Central memory CD8-positive, alpha-beta T cell (primary cell): ENCODE measurements around the gene RSPO1.

ENCODE experiments used
- ATAC-seq: fragments of 150-1000 bp; cut with Tn5 transposase; replicated peaks from 2 replicates; pipeline ENCODE4 v1.10.0; 2022; ENCODE audit warnings: mild to moderate bottlenecking, moderate FRiP score, moderate number of reproducible peaks; ENCODE audit not compliant: poor library complexity, severe bottlenecking; ENCODE audit errors: extremely low read depth
- DNase-seq, 2 donors: peaks; one replicate each; pipeline ENCODE4 v3.0.0; 2021; ENCODE audit warnings: low spot score in 2 of 2
- H3K27ac Mint-ChIP-seq: one replicate; pipeline ENCODE4 v1.8.0; 2022; ENCODE audit warnings: low read depth, mild to moderate bottlenecking, moderate library complexity, mixed read lengths
- H3K27me3 Mint-ChIP-seq: one replicate; pipeline ENCODE4 v1.8.0; 2022; ENCODE audit warnings: mixed read lengths
- H3K36me3 Mint-ChIP-seq: one replicate; pipeline ENCODE4 v1.8.0; 2022; ENCODE audit warnings: mild to moderate bottlenecking, moderate library complexity, mixed read lengths; ENCODE audit not compliant: insufficient read depth
- H3K4me1 Mint-ChIP-seq: one replicate; pipeline ENCODE4 v1.8.0; 2022; ENCODE audit warnings: mixed read lengths
- H3K4me3 Mint-ChIP-seq: one replicate; pipeline ENCODE4 v1.8.0; 2022; ENCODE audit warnings: mild to moderate bottlenecking, moderate library complexity, mixed read lengths
- H3K9me3 Mint-ChIP-seq: one replicate; pipeline ENCODE4 v1.8.0; 2022; ENCODE audit warnings: mixed read lengths

Gene RSPO1

DNA sequence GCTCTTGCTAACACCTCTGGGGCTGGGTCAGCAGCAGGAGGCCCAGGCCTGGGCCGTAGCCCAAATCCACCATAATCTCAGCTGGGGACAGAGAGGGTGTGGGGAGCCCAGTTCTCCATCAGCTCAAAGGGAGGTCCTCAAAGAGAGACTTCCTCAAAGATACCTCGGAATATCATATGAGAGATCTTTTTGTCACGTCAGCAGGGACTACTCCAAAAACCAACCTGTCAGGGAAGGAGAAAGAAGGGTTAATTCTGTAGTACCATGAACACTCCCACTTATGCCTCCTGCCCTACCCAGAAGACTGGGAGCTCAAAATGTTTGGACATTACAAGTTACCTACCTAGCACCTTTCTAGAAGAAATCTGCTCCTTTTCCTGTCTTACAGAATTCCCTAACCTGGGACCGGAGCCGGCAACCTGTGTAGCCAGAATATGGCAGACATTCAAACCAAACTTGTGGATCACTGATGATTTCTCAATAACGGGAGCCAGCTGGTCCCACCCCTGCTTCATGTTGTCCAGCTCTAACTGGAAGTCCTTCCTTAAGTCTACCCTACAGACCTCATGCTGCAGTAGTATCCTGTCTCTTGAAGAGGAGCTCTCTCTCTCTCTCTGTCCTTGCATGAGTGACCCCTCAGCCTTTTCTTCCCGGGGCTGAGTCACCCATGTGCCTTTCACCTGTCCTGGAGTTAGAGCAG is 4.8 kb downstream of the RSPO1 start:
- Mint-ChIP-seq H3K9me3 (no peaks in the 10 kb centered on the region), H3K27ac (no peak overlapping the region), H3K36me3 (peaks cover 1% of the 10 kb centered on the region), H3K4me3 (no peak overlapping the region), H3K4me1 (peaks cover 6% of the 10 kb centered on the region), H3K27me3 (peaks cover 94% of the 10 kb centered on the region)
- no peak for DNase-seq
- ATAC-seq = no peak

DNA sequence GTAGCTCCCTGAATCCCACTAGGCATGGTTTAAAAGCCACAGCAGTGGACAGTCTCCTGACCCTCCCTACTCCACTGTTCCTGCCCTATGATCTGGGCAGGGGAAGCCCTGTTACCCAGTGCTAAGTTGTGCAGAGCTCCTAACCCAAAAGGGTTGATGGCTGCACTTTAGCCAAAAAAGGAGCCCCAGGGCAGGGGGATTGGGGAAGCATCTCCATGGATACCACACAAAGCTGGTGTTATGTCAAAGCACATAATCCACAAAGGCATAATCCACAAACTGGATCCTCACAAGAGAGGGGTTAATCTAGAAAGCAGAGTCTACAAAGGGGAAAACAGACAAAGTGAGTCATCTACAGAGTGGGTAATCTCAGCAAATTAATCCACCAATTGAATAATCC is 5.7 kb downstream of the RSPO1 start:
- DNase-seq = no peak
- H3K27ac Mint-ChIP-seq = no peak overlapping the region
- H3K36me3 Mint-ChIP-seq = peaks cover under 1% of the 10 kb centered on the region
- no peak for ATAC-seq
- peaks cover 99% of the 10 kb centered on the region for H3K27me3 Mint-ChIP-seq
- H3K4me1 Mint-ChIP-seq = peaks cover 6% of the 10 kb centered on the region
- H3K4me3 Mint-ChIP-seq = no peak overlapping the region
- no peaks in the 10 kb centered on the region for H3K9me3 Mint-ChIP-seq

GRCh38 chr1:37628026-37628556 is 6.6 kb downstream of the RSPO1 start:
- Mint-ChIP-seq H3K36me3 (no peaks in the 10 kb centered on the region), H3K4me3 (no peak overlapping the region), H3K9me3 (no peaks in the 10 kb centered on the region), H3K4me1 (peaks cover 5% of the 10 kb centered on the region), H3K27me3 (peaks cover 92% of the 10 kb centered on the region), H3K27ac (no peak overlapping the region)
- DNase-seq (no peak), ATAC-seq (no peak)

GRCh38 chr1:37622131-37622530 is 12.6 kb downstream of the RSPO1 start:
- Mint-ChIP-seq H3K4me1 (no peaks in the 10 kb centered on the region), H3K9me3 (no peaks in the 10 kb centered on the region), H3K36me3 (no peaks in the 10 kb centered on the region), H3K27ac (no peak overlapping the region), H3K4me3 (no peak overlapping the region), H3K27me3 (peaks cover 64% of the 10 kb centered on the region)
- DNase-seq (no peak), ATAC-seq (no peak)

- Mint-ChIP-seq H3K27ac (no peak overlapping the region), H3K9me3 (no peaks in the 10 kb centered on the region), H3K4me3 (no peak overlapping the region), H3K36me3 (no peaks in the 10 kb centered on the region), H3K27me3 (peaks cover 64% of the 10 kb centered on the region), H3K4me1 (no peaks in the 10 kb centered on the region)
- DNase-seq = no peak
- ATAC-seq = no peak
Observed at GRCh38 chr1:37621326-37621870, 13.3 kb downstream of the RSPO1 start.

GRCh38 chr1:37620707-37621106 is 14.0 kb downstream of the RSPO1 start:
- no peak overlapping the region for H3K27ac Mint-ChIP-seq

DNA sequence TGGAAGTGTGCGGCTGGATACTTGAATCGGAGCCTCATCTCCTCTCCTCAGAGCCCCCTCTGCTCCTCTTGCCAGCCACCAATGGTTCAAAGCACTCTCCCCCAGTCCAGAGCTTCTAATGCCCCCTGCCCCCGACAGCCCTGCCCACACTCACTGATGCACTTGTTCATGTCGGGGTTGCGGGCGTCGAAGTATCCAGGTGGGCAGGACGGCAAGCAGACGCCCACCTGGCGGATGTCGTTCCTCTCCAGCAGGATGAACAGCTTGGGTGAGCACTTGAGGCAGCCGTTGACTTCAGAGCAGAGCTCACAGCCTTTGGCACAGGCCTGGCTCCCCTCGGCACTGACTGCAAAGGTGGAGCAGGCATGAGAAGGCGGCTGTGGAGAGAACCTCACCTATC is 18.4 kb downstream of the RSPO1 start:
- Mint-ChIP-seq H3K9me3 (no peaks in the 10 kb centered on the region), H3K4me3 (no peak overlapping the region), H3K36me3 (no peaks in the 10 kb centered on the region), H3K27me3 (peaks cover 57% of the 10 kb centered on the region), H3K4me1 (no peaks in the 10 kb centered on the region), H3K27ac (no peak overlapping the region)
- ATAC-seq (no peak), DNase-seq (no peak)

More at GRCh38 chr1:37620707-37621106, 14.0 kb downstream of the RSPO1 start:
- no peak overlapping the region for H3K4me3 Mint-ChIP-seq
- peaks cover 64% of the 10 kb centered on the region for H3K27me3 Mint-ChIP-seq
- no peaks in the 10 kb centered on the region for H3K4me1 Mint-ChIP-seq
- no peaks in the 10 kb centered on the region for H3K36me3 Mint-ChIP-seq
- no peak for DNase-seq
- no peaks in the 10 kb centered on the region for H3K9me3 Mint-ChIP-seq
- no peak for ATAC-seq

- no peak for ATAC-seq
Observed at GRCh38 chr1:37614105-37614504, 20.6 kb downstream of the RSPO1 start.

GRCh38 chr1:37612186-37612585 is 22.5 kb downstream of the RSPO1 start:
- no peak for DNase-seq
- H3K9me3 Mint-ChIP-seq = no peaks in the 10 kb centered on the region
- H3K27ac Mint-ChIP-seq = no peak overlapping the region
- H3K36me3 Mint-ChIP-seq = no peaks in the 10 kb centered on the region
- peaks cover 26% of the 10 kb centered on the region for H3K27me3 Mint-ChIP-seq
- no peaks in the 10 kb centered on the region for H3K4me1 Mint-ChIP-seq
- H3K4me3 Mint-ChIP-seq = no peak overlapping the region
- no peak for ATAC-seq

More at GRCh38 chr1:37614105-37614504, 20.6 kb downstream of the RSPO1 start:
- Mint-ChIP-seq H3K9me3 (no peaks in the 10 kb centered on the region), H3K27me3 (peaks cover 44% of the 10 kb centered on the region), H3K4me3 (no peak overlapping the region), H3K27ac (no peak overlapping the region), H3K36me3 (no peaks in the 10 kb centered on the region), H3K4me1 (no peaks in the 10 kb centered on the region)
- DNase-seq = no peak

- Mint-ChIP-seq H3K9me3 (no peaks in the 10 kb centered on the region), H3K27ac (no peak overlapping the region), H3K4me1 (no peaks in the 10 kb centered on the region), H3K27me3 (peaks cover 6% of the 10 kb centered on the region), H3K36me3 (no peaks in the 10 kb centered on the region), H3K4me3 (no peak overlapping the region)
- DNase-seq (no peak), ATAC-seq (no peak)
Observed at GRCh38 chr1:37609994-37610393, 24.7 kb downstream of the RSPO1 start.

GRCh38 chr1:37609002-37609401 is 25.7 kb downstream of the RSPO1 start:
- no peaks in the 10 kb centered on the region for H3K9me3 Mint-ChIP-seq
- ATAC-seq = no peak
- no peaks in the 10 kb centered on the region for H3K36me3 Mint-ChIP-seq
- H3K4me3 Mint-ChIP-seq = no peak overlapping the region
- DNase-seq = no peak
- no peaks in the 10 kb centered on the region for H3K4me1 Mint-ChIP-seq
- H3K27me3 Mint-ChIP-seq = peaks cover 11% of the 10 kb centered on the region
- no peak overlapping the region for H3K27ac Mint-ChIP-seq

- peaks cover 5% of the 10 kb centered on the region for H3K4me1 Mint-ChIP-seq
- peaks cover 23% of the 10 kb centered on the region for H3K27me3 Mint-ChIP-seq
- H3K27ac Mint-ChIP-seq = no peak overlapping the region
- no peak for ATAC-seq
- H3K4me3 Mint-ChIP-seq = no peak overlapping the region
- DNase-seq = no peak
- H3K36me3 Mint-ChIP-seq = no peaks in the 10 kb centered on the region
- no peaks in the 10 kb centered on the region for H3K9me3 Mint-ChIP-seq
Observed at GRCh38 chr1:37606481-37607263, 28.0 kb downstream of the RSPO1 start.
